Liver (tissue), 9 donors: ENCODE measurements around the gene ASCC1. TPM values are rescaled to one million over a fixed set of nuclear protein-coding genes. Genes with fewer than 3 reads are reported as not detected.

ENCODE experiments used
- DNase-seq: peaks from one replicate; pipeline ENCODE4 v3.0.0-alpha.2; 2017; ENCODE audit warnings: low spot score
- H3K27ac ChIP-seq, 2 donors: one replicate each; pipeline ENCODE4 v1.7.0; 2013; ENCODE audit warnings: inconsistent platforms in 2 of 2, low read length in 2 of 2, control low read depth in 1 of 2, low read depth in 1 of 2, mild to moderate bottlenecking in 1 of 2
- H3K27me3 ChIP-seq, 4 donors: one replicate each; pipeline versions ENCODE4 v1.6.1 to v1.7.0; 2013; ENCODE audit warnings: low read length in 3 of 4, inconsistent platforms in 1 of 4, mild to moderate bottlenecking in 1 of 4, moderate library complexity in 1 of 4; ENCODE audit not compliant: control insufficient read depth in 4 of 4, insufficient read depth in 4 of 4
- H3K36me3 ChIP-seq, 4 donors: one replicate each; pipeline versions ENCODE4 v1.6.1 to v1.7.0; 2013; ENCODE audit warnings: low read length in 3 of 4, mild to moderate bottlenecking in 3 of 4, low read depth in 1 of 4, moderate library complexity in 1 of 4; ENCODE audit not compliant: control insufficient read depth in 4 of 4, insufficient read depth in 3 of 4
- H3K4me1 ChIP-seq, 4 donors: one replicate each; pipeline versions ENCODE4 v1.6.1 to v1.7.0; 2013; ENCODE audit warnings: low read length in 3 of 4, mild to moderate bottlenecking in 3 of 4, moderate library complexity in 1 of 4; ENCODE audit not compliant: control insufficient read depth in 4 of 4, insufficient read depth in 4 of 4
- H3K4me3 ChIP-seq, 3 donors: one replicate each; pipeline versions ENCODE4 v1.6.1 to v1.7.0; 2013; ENCODE audit warnings: low read length in 3 of 3, control low read depth in 1 of 3, low read depth in 1 of 3, mild to moderate bottlenecking in 1 of 3
- H3K9ac ChIP-seq, 2 donors: one replicate each; pipeline ENCODE4 v1.7.0; 2013; ENCODE audit warnings: low read length in 2 of 2, mild to moderate bottlenecking in 2 of 2, moderate library complexity in 2 of 2, control low read depth in 1 of 2, low read depth in 1 of 2
- H3K9me3 ChIP-seq, 4 donors: one replicate each; pipeline versions ENCODE4 v1.6.1 to v1.7.0; 2013; ENCODE audit warnings: low read length in 3 of 4; ENCODE audit not compliant: control insufficient read depth in 4 of 4
- ATF3 ChIP-seq: IDR thresholded peaks from 2 replicates; pipeline ENCODE4 v1.6.1; 2016; ENCODE audit warnings: antibody characterized with exemption
- CTCF ChIP-seq: fragments of 150-350 bp; IDR thresholded peaks from 2 replicates; pipeline ENCODE4 v1.5.1; 2017; ENCODE audit warnings: improper control_type of control experiment, low read depth, low read length; ENCODE audit not compliant: missing input control
- EGR1 ChIP-seq, 2 donors: IDR thresholded peaks; 2 replicates each; pipeline ENCODE4 v1.6.1; 2016 to 2018; ENCODE audit warnings: antibody characterized with exemption in 2 of 2, low read depth in 2 of 2
- FOXA1 ChIP-seq: IDR thresholded peaks from 2 replicates; pipeline ENCODE4 v1.6.1; 2016; ENCODE audit warnings: antibody characterized with exemption
- FOXA2 ChIP-seq: IDR thresholded peaks from 2 replicates; pipeline ENCODE4 v1.6.1; 2016; ENCODE audit warnings: antibody characterized with exemption
- HNF4A ChIP-seq, 2 donors: conservative IDR thresholded peaks; 2 replicates each; pipeline ENCODE4 v1.6.1; 2016; ENCODE audit warnings: antibody characterized with exemption in 2 of 2, mild to moderate bottlenecking in 2 of 2
- HNF4G ChIP-seq: IDR thresholded peaks from 2 replicates; pipeline ENCODE4 v1.6.1; 2016; ENCODE audit warnings: antibody characterized with exemption
- JUND ChIP-seq, 2 donors: IDR thresholded peaks; 2 replicates each; pipeline ENCODE4 v1.6.1; 2016; ENCODE audit warnings: antibody characterized with exemption in 2 of 2
- MAX ChIP-seq: IDR thresholded peaks from 2 replicates; pipeline ENCODE4 v1.6.1; 2016; ENCODE audit warnings: antibody characterized with exemption
- NR2F2 ChIP-seq: IDR thresholded peaks from 2 replicates; pipeline ENCODE4 v1.6.1; 2016; ENCODE audit warnings: antibody characterized with exemption
- REST ChIP-seq: IDR thresholded peaks from 2 replicates; pipeline ENCODE4 v1.6.1; 2016; ENCODE audit warnings: antibody characterized with exemption, mild to moderate bottlenecking
- RXRA ChIP-seq, 2 donors: IDR thresholded peaks; 2 replicates each; pipeline ENCODE4 v1.6.1; 2017 to 2018; ENCODE audit warnings: antibody characterized with exemption in 2 of 2, mild to moderate bottlenecking in 1 of 2
- SP1 ChIP-seq: IDR thresholded peaks from 2 replicates; pipeline ENCODE4 v1.6.1; 2018; ENCODE audit warnings: antibody characterized with exemption, mild to moderate bottlenecking
- YY1 ChIP-seq: IDR thresholded peaks from 2 replicates; pipeline ENCODE4 v1.6.1; 2016; ENCODE audit warnings: antibody characterized with exemption, mild to moderate bottlenecking
- ZBTB33 ChIP-seq: IDR thresholded peaks from 2 replicates; pipeline ENCODE4 v1.6.1; 2016; ENCODE audit warnings: antibody characterized with exemption
- WGBS: extraction: QIAGEN DNeasy Blood & Tissue Kit; methylation state at CpG from one replicate; pipeline ENCODE4 v1.1.7; 2013; 5-methylcytosine and 5-hydroxymethylcytosine counted together
- polyA plus RNA-seq, 2 donors: library from polyadenylated mRNA; stranded (reverse) in 1 of 2; unstranded in 1 of 2; fragments of 200-250 nt in 1 of 2; fragments of >200 nt in 1 of 2; fragmentation: Nextera tagmentation in 1 of 2; extraction: Ambion mirVana in 1 of 2; gene quantifications; one replicate each; pipeline versions ENCODE4 v1.2.1 to v1.2.3, GENCODE V29; 2013 to 2015
- total RNA-seq, 2 donors: library from RNA; depleted of rRNA; stranded (reverse); fragments of >200 nt; gene quantifications; one replicate each; pipeline ENCODE4 v1.2.3, GENCODE V29; 2014
- donor health status: healthy.
- donor health status: healthy.
- donor health status: healthy.
- donor health status: healthy.
- donor health status: healthy.

ASCC1 gene
- total and polyA plus RNA-seq, 4 donors = 6.9 to 13.9 (median 10.2) TPM

- no peak for DNase-seq
- no peaks in the 10 kb centered on the region for H3K27me3 ChIP-seq
- no peak for TF ChIP-seq ZBTB33
- TF ChIP-seq ATF3 = no peak
- TF ChIP-seq REST = no peak
- no peak for TF ChIP-seq FOXA1
- peak; percentile 50 for TF ChIP-seq NR2F2
- no peak for TF ChIP-seq CTCF
- TF ChIP-seq EGR1 (IDR thresholded peaks at IDR 0.05; ENCODE audit: low read depth in 2 of 2) = no peak
Observed at GRCh38 chr10:72171175-72171630, 44.9 kb downstream of the ASCC1 start.

GRCh38 chr10:72170733-72171132 is 45.3 kb downstream of the ASCC1 start:
- Histone ChIP-seq H3K4me1 (peaks cover 0 to 3% (median 0%) of the 10 kb centered on the region in 4 donors), H3K27me3 (no peaks in the 10 kb centered on the region), H3K9me3 (no peaks in the 10 kb centered on the region), H3K27ac (no peak overlapping the region), H3K36me3 (no peaks in the 10 kb centered on the region), H3K9ac (no peak overlapping the region), H3K4me3 (no peak overlapping the region)
- no peak for DNase-seq
- 94% methylated on average over 4 of the region's 4 CpGs for WGBS
- TF ChIP-seq FOXA1 = no peak
- TF ChIP-seq HNF4A (conservative IDR thresholded peaks at IDR 0.05) = no peak
- no peak for TF ChIP-seq FOXA2
- TF ChIP-seq YY1 = no peak
- TF ChIP-seq CTCF = no peak
- no peak for TF ChIP-seq JUND (IDR thresholded peaks at IDR 0.05)
- TF ChIP-seq EGR1 (IDR thresholded peaks at IDR 0.05; ENCODE audit: low read depth in 2 of 2) = no peak
- TF ChIP-seq REST = no peak
- TF ChIP-seq HNF4G = no peak
- TF ChIP-seq SP1 = no peak
- TF ChIP-seq MAX = no peak
- TF ChIP-seq ATF3 = no peak
- TF ChIP-seq RXRA (IDR thresholded peaks at IDR 0.05) = no peak

More at GRCh38 chr10:72171175-72171630, 44.9 kb downstream of the ASCC1 start:
- WGBS = 83% methylated on average over 7 of the region's 7 CpGs
- Histone ChIP-seq H3K9ac (no peak overlapping the region), H3K36me3 (no peaks in the 10 kb centered on the region), H3K4me3 (no peak overlapping the region), H3K9me3 (no peaks in the 10 kb centered on the region), H3K27ac (no peak overlapping the region), H3K4me1 (peaks cover 0 to 3% (median 0%) of the 10 kb centered on the region in 4 donors)
